OCI-LY7 (cell line): ENCODE data around the gene DNAH9.

Source experiments
- CTCF ChIP-seq: fragments of 200-600 bp; sonication (generic); conservative IDR thresholded peaks from 2 replicates; pipeline ENCODE4 v1.5.1; 2014; ENCODE audit warnings: mild to moderate bottlenecking, antibody characterized with exemption, low read length, moderate library complexity, mixed read lengths
- EZH2phosphoT487 ChIP-seq: fragments of 200-600 bp; sonication (generic); IDR thresholded peaks from 2 replicates; pipeline ENCODE4 v1.6.1; 2018; ENCODE audit warnings: low read depth, borderline replicate concordance, mild to moderate bottlenecking, mixed run types, antibody characterized with exemption, low read length, moderate library complexity, mixed read lengths

- TF ChIP-seq CTCF (no peak), EZH2phosphoT487 (no peak)
Measured at GRCh38 chr17:11943759-11944347, 345.6 kb downstream of the DNAH9 start.
